Stimulated activated CD4-positive, alpha-beta T cell treated with anti-CD3 and anti-CD28 coated beads, Interleukin-2, amount 100 ng/mL, for 4 hours (primary cell): ENCODE data around the gene MPHOSPH10.
"Not testable (repeated sequence)": the region's sequence is repeated elsewhere in the genome, so short reads cannot be mapped to it uniquely, and the experiment has no call there.

Experiments used
- DNase-seq: peaks from one replicate; pipeline ENCODE4 v3.0.0-alpha.2; 2020; ENCODE audit warnings: low read depth

The MPHOSPH10 gene

GRCh38 chr2:71173096-71173495 lies 42.7 kb downstream of the MPHOSPH10 start:
- DNase-seq: no peak

- DNase-seq: no peak
Measured at GRCh38 chr2:71174207-71174606, 43.8 kb downstream of the MPHOSPH10 start.

GRCh38 chr2:71178836-71179235 lies 48.4 kb downstream of the MPHOSPH10 start:
- not testable (repeated sequence) for DNase-seq

- no peak for DNase-seq
Measured at GRCh38 chr2:71181316-71181715, 50.9 kb downstream of the MPHOSPH10 start.

- not testable (repeated sequence) for DNase-seq
Measured at GRCh38 chr2:71183306-71184115, 53.1 kb downstream of the MPHOSPH10 start.

GRCh38 chr2:71186973-71187372 lies 56.5 kb downstream of the MPHOSPH10 start:
- no peak for DNase-seq

- DNase-seq: no peak
Measured at GRCh38 chr2:71187589-71187988, 57.2 kb downstream of the MPHOSPH10 start.

GRCh38 chr2:71190656-71191569 lies 60.5 kb downstream of the MPHOSPH10 start:
- DNase-seq: no peak

- DNase-seq: no peak
Measured at GRCh38 chr2:71191570-71191943, 61.1 kb downstream of the MPHOSPH10 start.
